BJ (cell line): ENCODE measurements around the gene ITPR3. TPM values are rescaled to one million over a fixed set of nuclear protein-coding genes. Genes with fewer than 3 reads are reported as not detected.

Experiments used
- CTCF ChIA-PET: fragments of 350-600 bp; formaldehyde crosslinking; extraction: SDS; loops from one replicate; lab custom pipeline; 2021; ENCODE audit warnings: antibody characterized with exemption, inconsistent platforms; lab: Yijun Ruan, JAX
- POLR2A ChIA-PET: fragments of 300-600 bp; sonication (Branson Sonifier 250); formaldehyde crosslinking; extraction: SDS; loops from one replicate; lab custom pipeline; 2021; ENCODE audit warnings: antibody characterized with exemption; lab: Charles Lee
- DNase-seq: peaks from one replicate; pipeline ENCODE4 v3.0.0-alpha.2; 2011; ENCODE audit warnings: low read depth
- H3K27me3 ChIP-seq: 2 replicates; pipeline ENCODE4 v1.6.0; 2011; ENCODE audit warnings: low read length; ENCODE audit not compliant: control insufficient read depth, insufficient read depth
- H3K36me3 ChIP-seq: 2 replicates; pipeline ENCODE4 v1.5.1; 2011; ENCODE audit warnings: low read length; ENCODE audit not compliant: control insufficient read depth, insufficient read depth
- H3K4me3 ChIP-seq: 2 replicates; pipeline ENCODE4 v1.5.1; 2011; ENCODE audit warnings: low read depth, mild to moderate bottlenecking, control low read depth, low read length
- polyA plus RNA-seq: library from polyadenylated mRNA; depleted of rRNA; stranded (reverse); fragments of >200 nt; gene quantifications from 2 replicates; pipeline ENCODE4 v1.2.3, GENCODE V29; 2011
- TF ChIP-seq, protein P1 (sequence below): IDR thresholded peaks from 2 replicates; pipeline ENCODE4 v1.5.1; 2011; ENCODE audit warnings: low read depth, mild to moderate bottlenecking, control low read depth, inconsistent platforms, low read length, moderate library complexity; ENCODE audit not compliant: insufficient read depth

ITPR3 gene
- polyA plus RNA-seq, 1 experiment: 16.6 TPM

DNA sequence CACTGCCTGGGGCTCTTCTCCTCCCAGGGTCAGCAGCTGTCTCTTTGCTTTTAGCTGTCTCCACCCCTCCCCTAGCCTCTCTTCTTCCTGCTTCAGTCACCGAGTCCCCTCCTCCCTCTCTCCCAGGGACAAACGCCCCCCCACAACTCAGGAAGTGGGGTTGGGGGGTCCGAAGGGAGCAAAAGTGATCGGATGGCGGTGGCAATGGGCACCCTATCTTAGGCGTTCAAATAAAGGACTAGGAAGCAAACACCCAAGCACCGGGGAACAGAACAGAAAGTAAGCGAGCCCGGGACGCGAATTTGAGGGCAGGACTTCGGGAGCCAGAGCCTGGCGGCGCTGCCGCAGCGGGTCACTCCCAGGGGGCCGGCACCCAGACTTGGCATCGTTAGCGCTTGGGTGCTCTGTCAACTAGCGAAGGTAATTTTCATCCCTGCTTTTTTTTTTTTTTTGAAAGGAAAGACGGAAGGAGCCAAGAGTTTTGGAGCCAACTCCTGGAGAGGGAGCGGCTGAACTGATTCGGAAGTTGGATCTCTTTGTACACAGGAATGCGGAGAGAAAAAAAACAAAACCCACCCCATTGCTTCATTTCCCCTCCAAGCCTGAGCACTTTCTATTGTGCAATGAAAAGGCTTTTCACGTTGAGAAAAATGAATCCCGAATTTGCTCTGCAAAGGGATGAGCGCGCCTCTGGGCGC, 815 bp upstream of the ITPR3 start:
- Histone ChIP-seq H3K27me3 (no peaks in the 10 kb centered on the region), H3K4me3 (peak overlapping the region; percentile 62), H3K36me3 (peaks cover 3% of the 10 kb centered on the region)
- TF ChIP-seq, protein P1, sequence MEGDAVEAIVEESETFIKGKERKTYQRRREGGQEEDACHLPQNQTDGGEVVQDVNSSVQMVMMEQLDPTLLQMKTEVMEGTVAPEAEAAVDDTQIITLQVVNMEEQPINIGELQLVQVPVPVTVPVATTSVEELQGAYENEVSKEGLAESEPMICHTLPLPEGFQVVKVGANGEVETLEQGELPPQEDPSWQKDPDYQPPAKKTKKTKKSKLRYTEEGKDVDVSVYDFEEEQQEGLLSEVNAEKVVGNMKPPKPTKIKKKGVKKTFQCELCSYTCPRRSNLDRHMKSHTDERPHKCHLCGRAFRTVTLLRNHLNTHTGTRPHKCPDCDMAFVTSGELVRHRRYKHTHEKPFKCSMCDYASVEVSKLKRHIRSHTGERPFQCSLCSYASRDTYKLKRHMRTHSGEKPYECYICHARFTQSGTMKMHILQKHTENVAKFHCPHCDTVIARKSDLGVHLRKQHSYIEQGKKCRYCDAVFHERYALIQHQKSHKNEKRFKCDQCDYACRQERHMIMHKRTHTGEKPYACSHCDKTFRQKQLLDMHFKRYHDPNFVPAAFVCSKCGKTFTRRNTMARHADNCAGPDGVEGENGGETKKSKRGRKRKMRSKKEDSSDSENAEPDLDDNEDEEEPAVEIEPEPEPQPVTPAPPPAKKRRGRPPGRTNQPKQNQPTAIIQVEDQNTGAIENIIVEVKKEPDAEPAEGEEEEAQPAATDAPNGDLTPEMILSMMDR: 0 out of 2 replicates have a peak, but pooled peaks have one; percentile 10
- DNase-seq: no peak
- ChIA-PET CTCF (interaction anchor here (1.1 to 3.4 kb wide), 6 partner anchors 9 to 81 kb away, joined by 3 to 14 read pairs (median 10); no protein-coding TSS in a partner anchor), POLR2A (interaction anchor here (0.6 kb wide), 1 partner anchor 151 kb away, joined by 5 read pairs; no protein-coding TSS in a partner anchor)

DNA sequence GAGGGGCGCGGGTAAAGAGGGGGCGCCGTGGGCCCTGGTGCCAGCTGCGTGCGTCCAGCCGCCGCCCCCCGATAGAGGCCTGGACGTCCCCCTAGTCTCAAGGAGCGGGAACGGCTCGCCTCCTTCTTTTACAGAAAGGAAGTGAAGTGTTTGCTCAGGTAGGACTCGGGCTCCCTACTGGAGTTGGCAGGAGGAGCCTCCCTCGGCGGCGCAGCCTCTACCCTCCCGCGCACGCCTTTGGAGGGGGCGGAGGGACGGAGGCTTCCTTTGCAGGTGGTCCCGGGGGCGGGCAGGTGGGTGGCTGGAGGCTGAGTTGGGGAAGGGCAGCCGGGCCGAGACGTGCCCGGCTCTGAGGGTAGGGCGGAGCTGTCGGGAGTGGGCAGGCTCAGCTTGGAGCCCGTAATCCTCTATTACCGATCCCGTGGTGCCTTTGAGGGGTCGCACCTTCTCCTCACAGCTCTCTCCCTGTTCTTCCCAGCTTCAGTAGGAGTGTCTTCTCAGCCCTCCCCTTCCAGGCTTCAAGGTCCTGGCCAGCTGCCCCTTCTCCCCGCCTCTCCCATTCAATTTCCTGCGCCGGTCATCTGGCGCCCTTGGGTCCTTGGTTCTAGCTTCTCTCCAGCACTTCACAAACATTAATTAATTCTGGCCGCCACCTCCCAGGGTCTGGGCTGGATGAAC, 728 bp downstream of the ITPR3 start:
- TF ChIP-seq, protein P1: no peak
- Histone ChIP-seq H3K36me3 (peaks cover 5% of the 10 kb centered on the region), H3K27me3 (no peaks in the 10 kb centered on the region), H3K4me3 (peak overlapping the region; percentile 62)
- POLR2A ChIA-PET: no interaction called here
- CTCF ChIA-PET: interaction anchor here (0.6 to 3.2 kb wide), 11 partner anchors 11 to 1054 kb away, joined by 3 to 14 read pairs (median 4); no protein-coding TSS in a partner anchor
- DNase-seq: no peak

DNA sequence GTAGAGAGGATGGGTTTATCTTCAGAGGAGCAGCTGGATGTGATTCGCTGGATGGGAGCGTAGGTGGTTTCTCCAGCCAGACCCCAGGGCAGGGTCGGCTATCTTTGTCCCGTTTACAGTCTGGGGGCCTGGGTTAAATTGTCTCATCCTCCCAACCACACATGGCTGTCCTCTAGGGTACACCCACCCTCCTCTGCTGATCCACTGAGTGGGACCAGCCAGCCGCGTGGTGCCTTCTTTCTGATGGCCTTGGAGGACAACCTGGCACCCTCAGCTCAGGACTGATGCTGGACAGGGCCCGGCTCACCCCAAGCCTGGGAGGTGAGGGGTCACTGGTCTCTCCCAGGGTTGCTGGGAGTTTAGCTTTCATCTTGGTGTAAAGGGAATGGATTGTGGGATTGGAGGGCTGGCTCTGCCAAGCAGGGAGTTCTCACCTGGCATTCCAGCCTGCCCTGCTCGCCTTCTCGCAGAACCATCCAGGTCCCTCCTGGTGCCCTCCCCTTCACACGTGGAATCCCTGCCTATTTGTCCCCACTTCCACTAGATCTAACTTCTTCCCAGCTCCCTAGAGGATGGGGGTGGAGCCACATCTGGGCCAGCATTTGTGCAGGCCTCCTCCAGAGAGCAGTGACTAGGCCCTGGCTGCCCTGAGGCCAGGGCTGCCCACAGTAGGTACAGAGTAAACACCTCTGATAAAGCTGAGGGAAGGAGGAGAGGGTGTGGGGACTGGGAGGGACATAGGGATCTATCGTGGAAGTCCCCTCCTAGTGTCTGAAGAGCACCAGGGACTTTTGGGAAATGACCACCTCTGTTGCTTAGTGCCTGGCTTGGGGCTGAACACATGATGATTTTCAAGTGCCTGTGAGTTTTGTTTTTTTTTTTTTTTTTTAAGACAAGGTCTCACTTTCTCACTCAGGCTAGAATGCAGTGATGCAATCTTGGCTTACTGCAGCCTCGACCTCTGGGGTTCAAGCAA, 1.6 kb downstream of the ITPR3 start:
- TF ChIP-seq, protein P1: no peak
- DNase-seq: no peak
- H3K36me3 ChIP-seq: peaks cover 5% of the 10 kb centered on the region
- H3K27me3 ChIP-seq: no peaks in the 10 kb centered on the region
- H3K4me3 ChIP-seq: peak overlapping the region; percentile 62
- ChIA-PET POLR2A (no interaction called here), CTCF (interaction anchor here (0.6 to 3.2 kb wide), 11 partner anchors 10 to 1054 kb away, joined by 3 to 14 read pairs (median 4); no protein-coding TSS in a partner anchor)

DNA sequence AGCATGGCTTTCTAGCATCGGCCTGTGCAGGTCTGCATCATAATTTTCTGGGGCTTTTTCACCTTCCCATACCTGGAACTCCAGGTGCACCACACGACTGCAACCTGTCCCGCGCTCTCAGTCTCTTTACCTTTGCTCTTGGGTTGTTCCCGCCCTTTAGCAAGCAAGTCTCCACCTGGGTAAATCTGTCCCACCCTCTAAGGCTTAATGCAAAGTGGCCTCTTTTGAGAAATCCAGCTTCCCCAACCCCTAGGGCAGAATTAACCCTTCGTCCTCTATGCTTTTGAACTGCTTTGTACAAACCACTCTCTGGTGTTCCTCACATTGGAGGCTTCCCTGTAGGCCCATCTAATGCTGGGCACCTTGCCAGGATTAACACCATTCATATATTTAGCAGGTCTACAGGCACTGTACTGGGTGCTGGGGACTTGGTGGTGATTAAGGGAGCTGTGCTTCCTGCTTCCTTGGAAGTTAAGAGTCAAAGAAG, 2.8 kb downstream of the ITPR3 start:
- H3K36me3 ChIP-seq: peaks cover 5% of the 10 kb centered on the region
- CTCF ChIA-PET: interaction anchor here (1.2 kb wide), 1 partner anchor 50 kb away, joined by 3 read pairs; no protein-coding TSS in a partner anchor
- DNase-seq: no peak
- no peaks in the 10 kb centered on the region for H3K27me3 ChIP-seq
- POLR2A ChIA-PET: no interaction called here
- TF ChIP-seq, protein P1: no peak
- no peak overlapping the region for H3K4me3 ChIP-seq
